GM23338 (cell line): Measurements from ENCODE around the gene POU3F1. TPM values are rescaled to one million over a fixed set of nuclear protein-coding genes. Genes with fewer than 3 reads are reported as not detected.

Source experiments
- ATAC-seq: fragments of 200-7000 bp; cut with Tn5 transposase; 3 replicates; pipeline ENCODE4 v1.9.1; 2020
- DNase-seq: peaks from one replicate; pipeline ENCODE4 v3.0.0-alpha.2; 2015; ENCODE audit warnings: low spot score
- H2AFZ ChIP-seq: fragments of 200-600 bp; sonication (generic); 2 replicates; pipeline ENCODE4 v1.8.0; 2016; ENCODE audit warnings: antibody characterized with exemption, mild to moderate bottlenecking, moderate library complexity
- H3F3A ChIP-seq: fragments of 200-600 bp; sonication (generic); replicated peaks from 2 replicates; pipeline ENCODE4 v1.8.0; 2017; ENCODE audit warnings: antibody characterized with exemption, mixed run types, low read depth
- H3K27ac ChIP-seq: fragments of 200-600 bp; sonication (generic); 2 replicates; pipeline ENCODE4 v1.6.1; 2016; ENCODE audit warnings: low read depth
- H3K27me3 ChIP-seq: fragments of 200-600 bp; sonication (generic); 2 replicates; pipeline ENCODE4 v1.8.0; 2016; ENCODE audit warnings: mild to moderate bottlenecking, mixed run types, moderate library complexity; ENCODE audit not compliant: insufficient read depth
- H3K36me3 ChIP-seq: fragments of 200-600 bp; sonication (generic); 2 replicates; pipeline ENCODE4 v1.8.0; 2016; ENCODE audit warnings: mild to moderate bottlenecking; ENCODE audit not compliant: insufficient read depth
- H3K4me1 ChIP-seq: fragments of 200-600 bp; sonication (generic); 2 replicates; pipeline ENCODE4 v1.8.0; 2016; ENCODE audit warnings: mild to moderate bottlenecking, moderate library complexity; ENCODE audit not compliant: insufficient read depth
- H3K4me2 ChIP-seq: fragments of 200-600 bp; sonication (generic); 2 replicates; pipeline ENCODE4 v1.7.1; 2017; ENCODE audit warnings: mixed run types
- H3K4me3 ChIP-seq: fragments of 200-600 bp; sonication (generic); 2 replicates; pipeline ENCODE4 v1.6.1; 2016; ENCODE audit warnings: mixed run types
- H3K79me2 ChIP-seq: fragments of 200-600 bp; sonication (generic); replicated peaks from 2 replicates; pipeline ENCODE4 v1.8.0; 2017; ENCODE audit warnings: mild to moderate bottlenecking; ENCODE audit not compliant: insufficient read depth
- H3K9me2 ChIP-seq: fragments of 200-600 bp; sonication (generic); 2 replicates; pipeline ENCODE4 v1.8.0; 2017; ENCODE audit not compliant: insufficient read depth
- H4K20me1 ChIP-seq: fragments of 200-600 bp; sonication (generic); replicated peaks from 2 replicates; pipeline ENCODE4 v1.8.0; 2017; ENCODE audit warnings: mild to moderate bottlenecking; ENCODE audit not compliant: insufficient read depth
- H3K27ac Mint-ChIP-seq: 2 replicates; pipeline ENCODE4 v1.8.0; 2020; ENCODE audit warnings: inconsistent platforms, mild to moderate bottlenecking, moderate library complexity, mixed read lengths
- H3K27me3 Mint-ChIP-seq: 3 replicates; pipeline ENCODE4 v1.8.0; 2022; ENCODE audit warnings: low read depth, mild to moderate bottlenecking, moderate library complexity, mixed read lengths, inconsistent platforms; ENCODE audit not compliant: insufficient read depth, poor library complexity
- H3K36me3 Mint-ChIP-seq: 3 replicates; pipeline ENCODE4 v1.8.0; 2021; ENCODE audit warnings: low read depth, mild to moderate bottlenecking, inconsistent platforms, moderate library complexity, mixed read lengths
- H3K4me1 Mint-ChIP-seq: 3 replicates; pipeline ENCODE4 v1.8.0; 2020; ENCODE audit warnings: mild to moderate bottlenecking, inconsistent platforms, mixed read lengths
- H3K4me3 Mint-ChIP-seq: 3 replicates; pipeline ENCODE4 v1.8.0; 2021; ENCODE audit warnings: moderate library complexity, mild to moderate bottlenecking, inconsistent platforms, mixed read lengths
- H3K9me3 Mint-ChIP-seq: 3 replicates; pipeline ENCODE4 v1.8.0; 2020; ENCODE audit warnings: moderate library complexity, mild to moderate bottlenecking, inconsistent platforms, mixed read lengths
- EZH2 ChIP-seq: fragments of 200-600 bp; sonication (generic); IDR thresholded peaks from one replicate; pipeline ENCODE4 v1.8.0; 2017; ENCODE audit warnings: antibody characterized with exemption, mild to moderate bottlenecking, low read depth; ENCODE audit not compliant: unreplicated experiment
- EZH2phosphoT487 ChIP-seq: fragments of 200-600 bp; sonication (generic); IDR thresholded peaks from one replicate; pipeline ENCODE4 v1.8.1; 2018; ENCODE audit warnings: antibody characterized with exemption; ENCODE audit not compliant: unreplicated experiment
- JUNB ChIP-seq: IDR thresholded peaks from one replicate; pipeline ENCODE4 v1.6.1; 2016; ENCODE audit warnings: antibody characterized with exemption; ENCODE audit not compliant: unreplicated experiment
- NANOG ChIP-seq: IDR thresholded peaks from 2 replicates; pipeline ENCODE4 v1.6.1; 2016; ENCODE audit warnings: antibody characterized with exemption, borderline replicate concordance
- POLR2AphosphoS5 ChIP-seq: IDR thresholded peaks from 2 replicates; pipeline ENCODE4 v1.6.1; 2016; ENCODE audit warnings: antibody characterized with exemption, low read depth
- REST ChIP-seq: IDR thresholded peaks from one replicate; pipeline ENCODE4 v1.6.1; 2018; ENCODE audit warnings: antibody characterized with exemption; ENCODE audit not compliant: unreplicated experiment
- STAT1 ChIP-seq: IDR thresholded peaks from one replicate; pipeline ENCODE4 v1.6.1; 2016; ENCODE audit warnings: antibody characterized with exemption; ENCODE audit not compliant: unreplicated experiment
- ZNF114 ChIP-seq: fragments of 250-450 bp; sonication (Bioruptor Pico); IDR thresholded peaks from 2 replicates; pipeline ENCODE4 v1.5.0; 2020; ENCODE audit warnings: mild to moderate bottlenecking, moderate library complexity
- ZNF331 ChIP-seq: fragments of 250-450 bp; sonication (Bioruptor Pico); IDR thresholded peaks from 2 replicates; pipeline ENCODE4 v1.5.0; 2020; ENCODE audit warnings: low read depth, mild to moderate bottlenecking, moderate library complexity
- ZNF462 ChIP-seq: fragments of 250-450 bp; sonication (Bioruptor Pico); IDR thresholded peaks from 2 replicates; pipeline ENCODE4 v1.5.0; 2020; ENCODE audit warnings: mild to moderate bottlenecking, moderate library complexity
- polyA plus RNA-seq: library from polyadenylated mRNA; unstranded; fragments of >200 nt; fragmentation: Nextera tagmentation; extraction: Ambion mirVana; gene quantifications from 2 replicates; pipeline ENCODE4 v1.2.1, GENCODE V29; 2016
- total RNA-seq: library from RNA; depleted of rRNA; stranded (reverse); fragments of >200 nt; shearing (Covaris generic); gene quantifications from 2 replicates; pipeline ENCODE4 v1.2.3, GENCODE V29; 2014
- TF ChIP-seq, protein P1 (sequence below), 2 experiments: fragments of 200-600 bp in 1 of 2; sonication (generic) in 1 of 2; conservative IDR thresholded peaks; 2 replicates each; pipeline versions ENCODE4 v1.5.1 to v1.6.1; 2016 to 2017; ENCODE audit warnings: antibody characterized with exemption in 2 of 2, low read depth in 2 of 2, mild to moderate bottlenecking in 2 of 2, moderate library complexity in 1 of 2

The POU3F1 gene
- total and polyA plus RNA-seq, 2 experiments from 2014 or later, result 3.6 to 11.5 TPM

GRCh38 chr1:38000529-38001455, 45.8 kb downstream of the POU3F1 start:
- Histone ChIP-seq H4K20me1 (0 out of 2 replicates have a peak, but pooled peaks cover 7% of the 10 kb centered on the region), H3K27ac (peak overlapping the region; percentile 96), H3F3A (peaks cover 22% of the 10 kb centered on the region; the same call in 1 of the 2 replicates), H3K36me3 (peaks cover 15% of the 10 kb centered on the region; the same call in 1 of the 2 replicates), H2AFZ (no peak overlapping the region), H3K9me2 (no peaks in the 10 kb centered on the region), H3K4me2 (peak overlapping the region; percentile 68), H3K79me2 (peaks cover 35% of the 10 kb centered on the region), H3K4me1 (peaks cover 59% of the 10 kb centered on the region), H3K27me3 (no peaks in the 10 kb centered on the region), H3K4me3 (peak overlapping the region; percentile 34)
- Mint-ChIP-seq H3K27me3 (peaks cover 24% of the 10 kb centered on the region), H3K9me3 (no peaks in the 10 kb centered on the region; the same call in 2 of the 3 replicates), H3K36me3 (peaks cover 23% of the 10 kb centered on the region), H3K4me1 (peaks cover 63% of the 10 kb centered on the region), H3K4me3 (peak overlapping the region; percentile 60), H3K27ac (peak overlapping the region; percentile 98)
- TF ChIP-seq NANOG, result no peak
- no peak for TF ChIP-seq POLR2AphosphoS5
- TF ChIP-seq EZH2phosphoT487, result no peak
- no peak for TF ChIP-seq ZNF331 (CRISPR knock-in tag)
- no peak for TF ChIP-seq REST
- no peak for TF ChIP-seq JUNB
- TF ChIP-seq STAT1, result no peak
- no peak for TF ChIP-seq ZNF462
- TF ChIP-seq ZNF114 (CRISPR knock-in tag), result no peak
- TF ChIP-seq, protein P1, sequence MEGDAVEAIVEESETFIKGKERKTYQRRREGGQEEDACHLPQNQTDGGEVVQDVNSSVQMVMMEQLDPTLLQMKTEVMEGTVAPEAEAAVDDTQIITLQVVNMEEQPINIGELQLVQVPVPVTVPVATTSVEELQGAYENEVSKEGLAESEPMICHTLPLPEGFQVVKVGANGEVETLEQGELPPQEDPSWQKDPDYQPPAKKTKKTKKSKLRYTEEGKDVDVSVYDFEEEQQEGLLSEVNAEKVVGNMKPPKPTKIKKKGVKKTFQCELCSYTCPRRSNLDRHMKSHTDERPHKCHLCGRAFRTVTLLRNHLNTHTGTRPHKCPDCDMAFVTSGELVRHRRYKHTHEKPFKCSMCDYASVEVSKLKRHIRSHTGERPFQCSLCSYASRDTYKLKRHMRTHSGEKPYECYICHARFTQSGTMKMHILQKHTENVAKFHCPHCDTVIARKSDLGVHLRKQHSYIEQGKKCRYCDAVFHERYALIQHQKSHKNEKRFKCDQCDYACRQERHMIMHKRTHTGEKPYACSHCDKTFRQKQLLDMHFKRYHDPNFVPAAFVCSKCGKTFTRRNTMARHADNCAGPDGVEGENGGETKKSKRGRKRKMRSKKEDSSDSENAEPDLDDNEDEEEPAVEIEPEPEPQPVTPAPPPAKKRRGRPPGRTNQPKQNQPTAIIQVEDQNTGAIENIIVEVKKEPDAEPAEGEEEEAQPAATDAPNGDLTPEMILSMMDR (conservative IDR thresholded peaks at IDR 0.05; ENCODE audit: low read depth in 2 of 2), result no peak
- no peak for TF ChIP-seq EZH2
- peak; percentile 83 for DNase-seq
- ATAC-seq, result peak; percentile 19
